ENCODE data around the gene FLRT2.

GRCh38 chr14:85594217-85594616 lies 64.3 kb downstream of the FLRT2 start:
- TF ChIP-seq POLR2A (IDR thresholded peaks at IDR 0.05; ENCODE audit: low read depth, low read length), result no peak
- no peak for TF ChIP-seq TAF1 (IDR thresholded peaks at IDR 0.05; ENCODE audit: low read depth, low read length)
- TF ChIP-seq POLR2AphosphoS5 (IDR thresholded peaks at IDR 0.05; ENCODE audit: low read depth, low read length), result no peak
- TF ChIP-seq PAX5 (IDR thresholded peaks at IDR 0.05; ENCODE audit: insufficient read depth, low read length, severe bottlenecking), result no peak
- no peak for TF ChIP-seq SPI1 (IDR thresholded peaks at IDR 0.05; ENCODE audit: low read depth, low read length)

Data from GM12891 (cell line).